PC-3 (cell line): ENCODE data around the gene PRXL2B. TPM values are rescaled to one million over a fixed set of nuclear protein-coding genes. Genes with fewer than 3 reads are reported as not detected.

ENCODE experiments used
- ATAC-seq: fragments of 200-7000 bp; cut with Tn5 transposase; 2 replicates; pipeline ENCODE4 v1.9.1; 2020; ENCODE audit warnings: mild to moderate bottlenecking, moderate library complexity
- BruUV-seq: library from RNA; stranded (reverse); fragments of 400-500 nt; replicated peaks from 2 replicates; lab custom pipeline; 2021; lab: Mats Ljungman, UMichigan
- CTCF ChIA-PET: fragments of 300-600 bp; sonication (Branson Sonifier 250); formaldehyde crosslinking; loops from one replicate; lab custom pipeline; 2022; ENCODE audit warnings: antibody characterized with exemption; lab: Charles Lee
- POLR2A ChIA-PET: fragments of 300-600 bp; sonication (Branson Sonifier 250); formaldehyde crosslinking; loops from one replicate; lab custom pipeline; 2022; ENCODE audit warnings: antibody characterized with exemption; ENCODE audit not compliant: unreplicated experiment; lab: Charles Lee
- DNase-seq: peaks from one replicate; pipeline ENCODE4 v3.0.0-alpha.2; 2015
- H2AFZ ChIP-seq: fragments of 300-600 bp; sonication (generic); 2 replicates; pipeline ENCODE4 v1.6.0; 2016; ENCODE audit warnings: antibody characterized with exemption, low read length
- H3F3A ChIP-seq: fragments of 300-600 bp; sonication (generic); one replicate; pipeline ENCODE4 v1.6.0; 2017; ENCODE audit warnings: antibody characterized with exemption, low read length, control low read depth, mild to moderate bottlenecking; ENCODE audit not compliant: unreplicated experiment
- H3K27ac ChIP-seq: fragments of 300-600 bp; sonication (generic); 2 replicates; pipeline ENCODE4 v1.5.1; 2016; ENCODE audit warnings: mild to moderate bottlenecking, low read length
- H3K27me3 ChIP-seq: fragments of 300-600 bp; sonication (generic); 2 replicates; pipeline ENCODE4 v1.6.1; 2016; ENCODE audit warnings: low read length, mixed read lengths
- H3K36me3 ChIP-seq: fragments of 300-600 bp; sonication (generic); 2 replicates; pipeline ENCODE4 v1.6.1; 2016; ENCODE audit warnings: low read depth, mixed run types, low read length, mixed read lengths
- H3K4me1 ChIP-seq: fragments of 300-600 bp; sonication (generic); 2 replicates; pipeline ENCODE4 v1.5.1; 2016; ENCODE audit warnings: low read length; ENCODE audit not compliant: insufficient read depth
- H3K4me2 ChIP-seq: fragments of 300-600 bp; sonication (generic); 2 replicates; pipeline ENCODE4 v1.6.0; 2016; ENCODE audit warnings: low read length
- H3K4me3 ChIP-seq: fragments of 300-600 bp; sonication (generic); 2 replicates; pipeline ENCODE4 v1.5.1; 2016; ENCODE audit warnings: mild to moderate bottlenecking, low read length, mixed read lengths
- H3K79me2 ChIP-seq: fragments of 300-600 bp; sonication (generic); 2 replicates; pipeline ENCODE4 v1.6.1; 2017; ENCODE audit warnings: low read length, mixed read lengths
- H3K9ac ChIP-seq: fragments of 300-600 bp; sonication (generic); 2 replicates; pipeline ENCODE4 v1.6.0; 2016; ENCODE audit warnings: mild to moderate bottlenecking, low read length
- H3K9me2 ChIP-seq: fragments of 300-600 bp; sonication (generic); replicated peaks from 2 replicates; pipeline ENCODE4 v1.6.1; 2016; ENCODE audit warnings: mixed run types, low read length, mixed read lengths
- H3K9me3 ChIP-seq: fragments of 300-600 bp; sonication (generic); 2 replicates; pipeline ENCODE4 v1.6.1; 2016; ENCODE audit warnings: low read length, mixed read lengths
- H4K20me1 ChIP-seq: fragments of 300-600 bp; sonication (generic); 2 replicates; pipeline ENCODE4 v1.6.1; 2016; ENCODE audit warnings: low read length, mixed read lengths
- EZH2 ChIP-seq: fragments of 300-600 bp; sonication (generic); IDR thresholded peaks from one replicate; pipeline ENCODE4 v1.6.1; 2017; ENCODE audit warnings: antibody characterized with exemption, mild to moderate bottlenecking, low read length; ENCODE audit not compliant: unreplicated experiment
- EZH2phosphoT487 ChIP-seq: fragments of 300-600 bp; sonication (generic); IDR thresholded peaks from 2 replicates; pipeline ENCODE4 v1.6.1; 2018; ENCODE audit warnings: mild to moderate bottlenecking, antibody characterized with exemption, low read length, borderline replicate concordance
- intact Hi-C: fragments of 100-400 bp; cut with micrococcal nuclease; formaldehyde crosslinking; loops from 2 replicates; pipeline ENCODE4 v1.9.0; 2023
- total RNA-seq: library from RNA; depleted of rRNA; stranded (reverse); fragments of >200 nt; gene quantifications from 2 replicates; pipeline ENCODE4 v1.2.3, GENCODE V29; 2014
- TF ChIP-seq, protein P1 (sequence below): fragments of 300-600 bp; sonication (generic); conservative IDR thresholded peaks from 2 replicates; pipeline ENCODE4 v1.5.1; 2017; ENCODE audit warnings: antibody characterized with exemption, low read depth, mild to moderate bottlenecking, low read length

PRXL2B gene
- total RNA-seq, 1 experiment from 2014 or later: 75.0 TPM

DNA sequence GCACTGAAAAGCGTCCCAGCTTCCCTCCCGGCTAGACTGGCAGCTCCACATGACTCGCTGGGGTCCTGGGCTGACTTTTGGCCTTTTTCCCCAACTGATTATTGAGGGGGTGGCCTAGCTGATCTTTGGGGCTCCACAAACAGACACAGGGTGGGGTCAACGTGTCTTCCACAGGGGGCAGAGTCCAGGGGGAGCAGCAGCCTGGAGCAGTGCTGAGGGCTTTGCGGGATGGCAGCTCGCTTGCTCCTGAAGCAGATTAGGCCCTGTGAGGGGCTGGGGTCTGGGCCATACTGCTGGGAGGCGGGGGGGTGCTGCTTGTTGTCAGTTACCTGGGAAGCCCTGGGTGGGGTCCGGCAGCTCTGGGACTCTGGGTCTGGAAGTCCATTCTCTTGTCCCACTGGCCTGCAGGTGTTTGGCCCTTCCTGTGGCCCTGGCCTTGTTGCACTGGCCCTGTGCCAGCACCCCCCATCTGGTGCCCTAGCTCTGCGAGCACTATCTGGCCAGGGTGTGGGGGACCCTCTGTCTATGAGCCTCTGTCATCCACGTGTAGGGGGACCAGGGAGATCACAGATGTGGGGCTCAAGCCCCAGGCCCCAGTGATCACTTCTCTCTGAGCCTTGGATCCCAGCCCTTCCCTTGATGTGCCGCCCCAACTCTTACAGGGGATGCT, 44.2 kb upstream of the PRXL2B start:
- BruUV-seq: no TSS peak
- no peaks in the 10 kb centered on the region for H3K79me2 ChIP-seq
- H3K4me3 ChIP-seq: no peak overlapping the region
- no peak overlapping the region for H3K9ac ChIP-seq
- H3F3A ChIP-seq: no peaks in the 10 kb centered on the region
- peaks cover 16% of the 10 kb centered on the region for H3K4me1 ChIP-seq
- H3K36me3 ChIP-seq: no peaks in the 10 kb centered on the region
- ChIA-PET CTCF (no interaction called here), POLR2A (no interaction called here)
- ATAC-seq: no peak
- H3K4me2 ChIP-seq: no peak overlapping the region
- no peak overlapping the region for H3K27ac ChIP-seq
- H4K20me1 ChIP-seq: no peaks in the 10 kb centered on the region
- TF ChIP-seq EZH2 (no peak), EZH2phosphoT487 (no peak)
- TF ChIP-seq, protein P1, sequence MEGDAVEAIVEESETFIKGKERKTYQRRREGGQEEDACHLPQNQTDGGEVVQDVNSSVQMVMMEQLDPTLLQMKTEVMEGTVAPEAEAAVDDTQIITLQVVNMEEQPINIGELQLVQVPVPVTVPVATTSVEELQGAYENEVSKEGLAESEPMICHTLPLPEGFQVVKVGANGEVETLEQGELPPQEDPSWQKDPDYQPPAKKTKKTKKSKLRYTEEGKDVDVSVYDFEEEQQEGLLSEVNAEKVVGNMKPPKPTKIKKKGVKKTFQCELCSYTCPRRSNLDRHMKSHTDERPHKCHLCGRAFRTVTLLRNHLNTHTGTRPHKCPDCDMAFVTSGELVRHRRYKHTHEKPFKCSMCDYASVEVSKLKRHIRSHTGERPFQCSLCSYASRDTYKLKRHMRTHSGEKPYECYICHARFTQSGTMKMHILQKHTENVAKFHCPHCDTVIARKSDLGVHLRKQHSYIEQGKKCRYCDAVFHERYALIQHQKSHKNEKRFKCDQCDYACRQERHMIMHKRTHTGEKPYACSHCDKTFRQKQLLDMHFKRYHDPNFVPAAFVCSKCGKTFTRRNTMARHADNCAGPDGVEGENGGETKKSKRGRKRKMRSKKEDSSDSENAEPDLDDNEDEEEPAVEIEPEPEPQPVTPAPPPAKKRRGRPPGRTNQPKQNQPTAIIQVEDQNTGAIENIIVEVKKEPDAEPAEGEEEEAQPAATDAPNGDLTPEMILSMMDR: no peak
- intact Hi-C loops: no loop called here
- DNase-seq: no peak
- H3K27me3 ChIP-seq: no peaks in the 10 kb centered on the region
- no peak overlapping the region for H2AFZ ChIP-seq
- no peaks in the 10 kb centered on the region for H3K9me3 ChIP-seq
- no peaks in the 10 kb centered on the region for H3K9me2 ChIP-seq

- H3K27ac ChIP-seq: no peak overlapping the region
- H3K36me3 ChIP-seq: no peaks in the 10 kb centered on the region
- ATAC-seq (no peak), DNase-seq (no peak)
- H3K4me1 ChIP-seq: peaks cover 22% of the 10 kb centered on the region
- no peak for TF ChIP-seq EZH2phosphoT487
- TF ChIP-seq EZH2: no peak
- H3K9ac ChIP-seq: no peak overlapping the region
- H3K9me2 ChIP-seq: no peaks in the 10 kb centered on the region
- no peak overlapping the region for H3K4me2 ChIP-seq
- no TSS peak for BruUV-seq
- ChIA-PET CTCF (no interaction called here), POLR2A (interaction anchor here (0.6 kb wide), 1 partner anchor 48 kb away, joined by 3 read pairs; no protein-coding TSS in a partner anchor)
- intact Hi-C loops: no loop called here
- no peaks in the 10 kb centered on the region for H3K27me3 ChIP-seq
- no peaks in the 10 kb centered on the region for H3K79me2 ChIP-seq
- no peaks in the 10 kb centered on the region for H3K9me3 ChIP-seq
- H4K20me1 ChIP-seq: no peaks in the 10 kb centered on the region
- H2AFZ ChIP-seq: no peak overlapping the region
- H3F3A ChIP-seq: no peaks in the 10 kb centered on the region
- H3K4me3 ChIP-seq: no peak overlapping the region
These were observed 43.0 kb upstream of the PRXL2B start for GRCh38 chr1:2543543-2544092.

GRCh38 chr1:2544093-2544874, 42.3 kb upstream of the PRXL2B start:
- no peaks in the 10 kb centered on the region for H4K20me1 ChIP-seq
- no peaks in the 10 kb centered on the region for H3K27me3 ChIP-seq
- intact Hi-C loops: no loop called here
- no TSS peak for BruUV-seq
- no peak for ATAC-seq
- H3K36me3 ChIP-seq: no peaks in the 10 kb centered on the region
- no peaks in the 10 kb centered on the region for H3F3A ChIP-seq
- no peaks in the 10 kb centered on the region for H3K79me2 ChIP-seq
- H3K4me3 ChIP-seq: no peak overlapping the region
- ChIA-PET POLR2A (interaction anchor here (0.6 kb wide), 1 partner anchor 48 kb away, joined by 3 read pairs; no protein-coding TSS in a partner anchor), CTCF (no interaction called here)
- TF ChIP-seq EZH2phosphoT487 (no peak), EZH2 (no peak)
- TF ChIP-seq, protein P1: no peak
- H3K9me2 ChIP-seq: no peaks in the 10 kb centered on the region
- no peak overlapping the region for H3K4me2 ChIP-seq
- peaks cover 22% of the 10 kb centered on the region for H3K4me1 ChIP-seq
- H3K27ac ChIP-seq: no peak overlapping the region
- no peak overlapping the region for H3K9ac ChIP-seq
- no peaks in the 10 kb centered on the region for H3K9me3 ChIP-seq
- H2AFZ ChIP-seq: no peak overlapping the region
- DNase-seq: no peak
